T-cell (primary cell): Measurements from ENCODE around the gene NPR3. TPM values are rescaled to one million over a fixed set of nuclear protein-coding genes. Genes with fewer than 3 reads are reported as not detected.

Experiments
- ATAC-seq, 4 experiments: fragments of 200-7000 bp in 3 of 4; fragments of 150-1000 bp in 1 of 4; cut with Tn5 transposase; replicated peaks in 1 of 4; 1 replicate in 3 of 4; 2 replicates in 1 of 4; pipeline ENCODE4 v1.10.0; 2021; ENCODE audit warnings: moderate library complexity in 3 of 4, mild to moderate bottlenecking in 2 of 4, moderate number of reproducible peaks in 1 of 4
- CTCF ChIA-PET, 2 donors: fragments of 300-600 bp; sonication (Branson Sonifier 250); formaldehyde crosslinking; loops; one replicate each; lab custom pipeline; 2022; ENCODE audit warnings: antibody characterized with exemption in 2 of 2; lab: Charles Lee
- POLR2A ChIA-PET, 2 donors: fragments of 300-600 bp; sonication (Branson Sonifier 250); formaldehyde crosslinking; loops; one replicate each; lab custom pipeline; 2022; ENCODE audit warnings: antibody characterized with exemption in 2 of 2; lab: Charles Lee
- DNase-seq, 35 experiments: peaks; one replicate each; pipeline versions ENCODE4 v3.0.0 to v3.0.0-alpha.2; 2013 to 2023
- H3K27ac ChIP-seq: one replicate; pipeline ENCODE4 v1.5.1; 2013; ENCODE audit warnings: low read length
- H3K27me3 ChIP-seq, 2 experiments: replicated peaks in 1 of 2; 1 replicate in 1 of 2; 2 replicates in 1 of 2; pipeline versions ENCODE4 v1.6.1 to v1.7.0; 2013; ENCODE audit warnings: low read length in 1 of 2, mixed read lengths in 1 of 2; ENCODE audit not compliant: control insufficient read depth in 2 of 2, insufficient read depth in 2 of 2; ENCODE audit errors: extremely low read depth in 1 of 2
- H3K36me3 ChIP-seq, 2 donors: 1 replicate in 1 of 2; 2 replicates in 1 of 2; pipeline versions ENCODE4 v1.6.1 to v1.7.0; 2013; ENCODE audit warnings: low read length in 1 of 2; ENCODE audit not compliant: control insufficient read depth in 2 of 2, insufficient read depth in 1 of 2; ENCODE audit errors: extremely low read depth in 1 of 2
- H3K4me1 ChIP-seq, 2 experiments: 1 replicate in 1 of 2; 2 replicates in 1 of 2; pipeline versions ENCODE4 v1.6.1 to v1.7.0; 2013; ENCODE audit warnings: low read length in 2 of 2, mixed read lengths in 1 of 2; ENCODE audit not compliant: insufficient read depth in 2 of 2, control insufficient read depth in 1 of 2; ENCODE audit errors: extremely low read depth in 1 of 2
- H3K4me3 ChIP-seq, 2 donors: 1 replicate in 1 of 2; 2 replicates in 1 of 2; pipeline versions ENCODE4 v1.5.1 to v1.7.0; 2013; ENCODE audit warnings: mild to moderate bottlenecking in 2 of 2, low read length in 1 of 2, moderate library complexity in 1 of 2; ENCODE audit not compliant: control insufficient read depth in 1 of 2; ENCODE audit errors: extremely low read depth in 1 of 2
- H3K9me3 ChIP-seq: 2 replicates; pipeline ENCODE4 v1.7.0; 2013
- H3K27ac Mint-ChIP-seq, 2 donors: one replicate each; pipeline ENCODE4 v1.8.0; 2020 to 2021; ENCODE audit warnings: mild to moderate bottlenecking in 2 of 2, mixed read lengths in 2 of 2
- H3K27me3 Mint-ChIP-seq, 2 donors: one replicate each; pipeline ENCODE4 v1.8.0; 2021 to 2022; ENCODE audit warnings: mixed read lengths in 2 of 2
- H3K36me3 Mint-ChIP-seq: one replicate; pipeline ENCODE4 v1.8.0; 2021; ENCODE audit warnings: mixed read lengths
- H3K4me1 Mint-ChIP-seq, 3 donors: one replicate each; pipeline ENCODE4 v1.8.0; 2020 to 2022; ENCODE audit warnings: mixed read lengths in 3 of 3, mild to moderate bottlenecking in 1 of 3
- H3K4me3 Mint-ChIP-seq, 3 donors: one replicate each; pipeline ENCODE4 v1.8.0; 2020 to 2022; ENCODE audit warnings: mild to moderate bottlenecking in 3 of 3, mixed read lengths in 3 of 3, moderate library complexity in 3 of 3
- H3K9me3 Mint-ChIP-seq, 3 donors: one replicate each; pipeline ENCODE4 v1.8.0; 2020 to 2022; ENCODE audit warnings: mixed read lengths in 3 of 3
- WGBS: methylation state at CpG from one replicate; pipeline ENCODE4 v1.1.5; 2013; ENCODE audit warnings: missing lambda C conversion rate; ENCODE audit not compliant: insufficient coverage; 5-methylcytosine and 5-hydroxymethylcytosine counted together
- total RNA-seq, 35 experiments: library from RNA in 6 of 35; stranded (reverse) in 6 of 35; fragments of 120-200 nt in 1 of 35; gene quantifications; one replicate each; pipeline versions ENCODE4 v1.2.1 to v1.2.4 and lab custom pipeline; 2013 to 2026

The NPR3 gene
- total RNA-seq, 5 donors from 2014 or later (not counting 1 experiment from before 2014, with no cell fraction given) = 0.28 to 0.83 (median 0.54) TPM

DNA sequence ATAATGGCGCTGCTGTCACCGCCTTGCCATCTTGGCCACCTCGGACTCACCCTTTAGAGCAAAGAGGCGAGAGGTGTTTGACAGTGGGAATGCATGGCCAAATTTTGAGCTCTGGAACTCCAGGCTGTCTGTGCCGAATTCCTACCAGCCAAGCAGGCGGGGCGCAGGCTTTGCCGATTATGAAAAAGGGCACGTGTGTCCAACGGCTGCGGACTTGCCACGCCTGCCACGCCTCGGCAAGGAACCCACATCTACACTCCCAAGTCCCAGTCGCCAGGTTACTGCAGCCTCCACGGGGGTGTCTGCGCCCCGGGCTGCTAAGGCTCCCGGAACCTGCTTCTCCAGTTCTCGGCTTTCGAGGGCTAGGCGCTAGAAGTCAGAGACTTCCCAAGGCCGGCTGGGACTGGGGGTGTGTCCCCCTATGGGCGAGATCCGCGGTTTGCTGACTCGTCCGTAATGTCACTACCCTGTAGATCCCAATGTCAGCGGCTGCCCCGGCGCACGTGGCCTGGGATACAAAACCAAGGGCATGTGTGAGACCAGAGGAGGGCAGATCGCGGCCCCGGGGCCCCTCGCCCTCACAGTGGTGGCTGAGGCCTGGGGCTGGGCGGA lies 2.8 kb downstream of the NPR3 start:
- Mint-ChIP-seq H3K36me3 (no peaks in the 10 kb centered on the region), H3K27me3 (peaks cover 51 to 73% of the 10 kb centered on the region in 2 donors), H3K4me1 (peaks cover 28 to 34% (median 33%) of the 10 kb centered on the region in 3 donors), H3K27ac (no peak overlapping the region), H3K4me3 (no peak overlapping the region), H3K9me3 (peaks cover 0 to 2% (median 2%) of the 10 kb centered on the region in 3 donors)
- DNase-seq (no peak), ATAC-seq (no peak)
- Histone ChIP-seq H3K36me3 (no peaks in the 10 kb centered on the region), H3K4me3 (no peak overlapping the region), H3K27ac (no peak overlapping the region), H3K9me3 (no peaks in the 10 kb centered on the region), H3K4me1 (peaks cover 2 to 17% of the 10 kb centered on the region in 2 experiments), H3K27me3 (peaks cover 0 to 48% of the 10 kb centered on the region in 2 experiments)
- ChIA-PET CTCF (no interaction called here), POLR2A (no interaction called here)
- 4% methylated on average over 35 of the region's 37 CpGs for WGBS

DNA sequence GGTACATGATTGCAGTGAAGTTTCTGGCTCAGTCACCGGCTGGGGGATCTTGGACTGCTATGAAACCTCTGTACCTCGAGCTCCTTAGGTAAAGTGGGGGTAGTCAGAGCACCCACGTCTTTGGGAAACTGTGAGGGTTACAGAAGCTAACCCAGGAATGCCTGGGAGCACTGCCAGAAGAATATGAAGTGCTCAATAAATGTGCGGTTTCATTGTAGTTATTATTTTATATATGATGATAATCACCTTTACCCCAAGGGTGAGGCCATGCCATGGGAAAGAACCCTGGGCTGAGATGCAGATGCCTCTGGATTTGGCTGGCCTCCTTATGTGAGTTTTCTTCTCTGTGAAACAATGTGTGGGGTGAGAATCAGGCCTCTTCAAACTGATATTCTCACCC lies 3.7 kb downstream of the NPR3 start:
- Histone ChIP-seq H3K4me1 (peaks cover 1 to 14% of the 10 kb centered on the region in 2 experiments), H3K9me3 (no peaks in the 10 kb centered on the region), H3K4me3 (no peak overlapping the region), H3K27ac (no peak overlapping the region), H3K27me3 (peaks cover 0 to 41% of the 10 kb centered on the region in 2 experiments), H3K36me3 (no peaks in the 10 kb centered on the region)
- peaks cover 47 to 66% of the 10 kb centered on the region in 2 donors for H3K27me3 Mint-ChIP-seq
- ChIA-PET POLR2A (no interaction called here), CTCF (interaction anchor here in 1 of 2 donors (0.5 to 0.7 kb wide), 2 partner anchors 25 to 304 kb away, joined by 3 read pairs; no protein-coding TSS in a partner anchor)
- H3K9me3 Mint-ChIP-seq = peaks cover 4 to 12% (median 9%) of the 10 kb centered on the region in 3 donors
- peaks cover 3% of the 10 kb centered on the region for H3K36me3 Mint-ChIP-seq
- 21% methylated on average over 2 of the region's 4 CpGs for WGBS
- H3K4me1 Mint-ChIP-seq = peaks cover 18 to 25% (median 25%) of the 10 kb centered on the region in 3 donors
- no peak overlapping the region for H3K4me3 Mint-ChIP-seq
- no peak for ATAC-seq
- DNase-seq = no peak
- H3K27ac Mint-ChIP-seq = no peak overlapping the region

DNA sequence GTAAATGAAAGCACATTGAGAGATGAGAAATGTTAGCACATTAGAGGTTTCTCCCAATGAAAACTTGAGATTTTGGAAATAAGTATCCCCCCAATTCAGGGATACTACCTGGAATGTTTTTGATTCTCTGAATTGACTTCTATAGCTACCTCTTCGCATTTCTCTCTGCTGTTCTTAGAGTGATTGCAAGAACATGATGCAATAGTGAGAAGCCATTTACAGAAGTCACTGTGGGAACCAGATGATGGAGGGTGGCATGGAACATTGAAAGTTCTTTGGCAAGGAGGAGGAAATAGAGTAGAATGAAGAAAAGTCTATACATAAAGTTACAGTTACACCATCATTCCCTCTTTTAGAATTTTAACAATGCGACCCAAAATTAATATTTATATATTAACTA lies 9.2 kb downstream of the NPR3 start:
- Histone ChIP-seq H3K4me3 (no peak overlapping the region), H3K9me3 (no peaks in the 10 kb centered on the region), H3K36me3 (no peaks in the 10 kb centered on the region), H3K27ac (no peak overlapping the region), H3K4me1 (no peaks in the 10 kb centered on the region), H3K27me3 (peaks cover 0 to 3% of the 10 kb centered on the region in 2 experiments)
- Mint-ChIP-seq H3K27ac (no peak overlapping the region), H3K9me3 (peaks cover 8 to 12% (median 9%) of the 10 kb centered on the region in 3 donors), H3K27me3 (peaks cover 20 to 27% of the 10 kb centered on the region in 2 donors), H3K4me3 (no peak overlapping the region), H3K36me3 (peaks cover 3% of the 10 kb centered on the region), H3K4me1 (no peaks in the 10 kb centered on the region)
- DNase-seq (no peak), ATAC-seq (no peak)
- ChIA-PET POLR2A (no interaction called here), CTCF (no interaction called here)
- no CpG with 5 or more reads among the region's 2 CpGs for WGBS

DNA sequence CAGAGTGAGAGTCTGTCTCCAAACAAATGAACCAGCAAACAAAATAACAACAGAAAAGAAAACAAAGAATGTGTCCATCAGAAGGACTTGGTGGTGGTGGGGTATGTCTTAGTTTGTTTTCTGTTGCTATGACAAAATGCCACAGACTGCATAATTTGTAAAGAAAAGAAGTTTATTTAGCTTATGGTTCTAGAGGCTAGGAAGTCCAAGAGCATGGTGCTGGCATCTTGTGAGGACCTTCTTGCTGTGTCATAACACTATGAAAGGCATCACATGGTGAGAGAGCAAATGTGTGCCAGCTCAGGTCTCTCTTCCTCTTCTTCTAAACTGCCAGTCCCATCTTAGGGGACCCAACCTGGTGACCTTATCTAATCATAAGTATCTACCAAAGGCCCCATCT lies 10.5 kb downstream of the NPR3 start:
- Mint-ChIP-seq H3K27me3 (peaks cover 19 to 22% of the 10 kb centered on the region in 2 donors), H3K36me3 (peaks cover 3% of the 10 kb centered on the region), H3K9me3 (peaks cover 8 to 12% (median 9%) of the 10 kb centered on the region in 3 donors), H3K27ac (no peak overlapping the region), H3K4me3 (no peak overlapping the region), H3K4me1 (peaks cover 5 to 7% (median 7%) of the 10 kb centered on the region in 3 donors)
- Histone ChIP-seq H3K27ac (no peak overlapping the region), H3K27me3 (peaks cover 0 to 3% of the 10 kb centered on the region in 2 experiments), H3K4me3 (no peak overlapping the region), H3K4me1 (no peaks in the 10 kb centered on the region), H3K36me3 (no peaks in the 10 kb centered on the region), H3K9me3 (no peaks in the 10 kb centered on the region)
- ATAC-seq = no peak
- POLR2A ChIA-PET = no interaction called here
- CTCF ChIA-PET = no interaction called here
- no peak for DNase-seq

DNA sequence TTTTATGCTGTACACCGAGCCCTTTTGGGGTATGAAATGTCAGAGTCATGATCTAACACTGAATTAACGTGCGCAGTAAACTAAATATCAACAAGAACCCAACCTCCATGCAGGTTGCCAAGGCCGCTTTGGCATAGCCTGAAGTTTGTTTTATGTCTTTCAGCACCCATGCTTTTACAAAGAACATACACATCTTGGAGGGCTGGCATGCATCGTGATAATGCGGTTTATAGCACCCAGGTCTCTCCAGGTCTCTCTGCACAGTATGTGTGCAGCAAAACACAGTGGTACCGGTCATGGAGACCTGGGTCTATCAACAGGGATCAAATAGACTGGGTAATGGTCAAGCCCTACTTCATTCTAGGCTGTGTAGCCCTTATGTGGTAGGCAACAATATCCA lies 11.8 kb downstream of the NPR3 start:
- WGBS = 90% methylated on average over 6 of the region's 7 CpGs
- DNase-seq = no peak
- H3K36me3 Mint-ChIP-seq = peaks cover 3% of the 10 kb centered on the region
- ATAC-seq = no peak
- H3K27ac Mint-ChIP-seq = no peak overlapping the region
- no peaks in the 10 kb centered on the region for H3K4me1 ChIP-seq
- ChIA-PET POLR2A (no interaction called here), CTCF (no interaction called here)
- peaks cover 5 to 7% (median 7%) of the 10 kb centered on the region in 3 donors for H3K4me1 Mint-ChIP-seq
- H3K4me3 ChIP-seq = no peak overlapping the region
- no peak overlapping the region for H3K4me3 Mint-ChIP-seq
- H3K27ac ChIP-seq = no peak overlapping the region
- H3K27me3 Mint-ChIP-seq = peaks cover 10 to 15% of the 10 kb centered on the region in 2 donors
- H3K27me3 ChIP-seq = peaks cover 0 to 6% of the 10 kb centered on the region in 2 experiments
- H3K36me3 ChIP-seq = no peaks in the 10 kb centered on the region
- peaks cover 8 to 12% (median 10%) of the 10 kb centered on the region in 3 donors for H3K9me3 Mint-ChIP-seq
- H3K9me3 ChIP-seq = no peaks in the 10 kb centered on the region

DNA sequence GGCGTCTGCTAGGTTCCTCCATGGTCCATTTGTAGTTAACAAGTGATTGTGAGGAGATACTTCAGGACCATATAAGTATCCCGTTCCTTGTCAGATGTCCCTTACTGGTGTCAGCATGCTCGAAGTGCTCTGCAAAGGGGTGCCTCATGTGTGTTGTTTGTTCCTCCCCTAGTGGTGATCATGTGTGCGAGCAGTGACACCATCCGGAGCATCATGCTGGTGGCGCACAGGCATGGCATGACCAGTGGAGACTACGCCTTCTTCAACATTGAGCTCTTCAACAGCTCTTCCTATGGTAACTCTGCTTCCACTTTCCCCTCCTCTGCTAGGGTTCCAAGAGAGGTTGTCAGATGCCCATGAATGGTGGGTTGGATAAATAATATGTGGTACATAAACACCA lies 13.4 kb downstream of the NPR3 start:
- CTCF ChIA-PET = no interaction called here
- peaks cover 2% of the 10 kb centered on the region for H3K36me3 Mint-ChIP-seq
- H3K27me3 Mint-ChIP-seq = peaks cover 9 to 16% of the 10 kb centered on the region in 2 donors

More for the DNA sequence above, 13.4 kb downstream of the NPR3 start:
- Mint-ChIP-seq H3K27ac (no peak overlapping the region), H3K9me3 (peaks cover 3 to 7% (median 4%) of the 10 kb centered on the region in 3 donors), H3K4me3 (no peak overlapping the region), H3K4me1 (peaks cover 5 to 7% (median 7%) of the 10 kb centered on the region in 3 donors)
- Histone ChIP-seq H3K4me3 (no peak overlapping the region), H3K27me3 (peaks cover 0 to 6% of the 10 kb centered on the region in 2 experiments), H3K27ac (no peak overlapping the region), H3K4me1 (no peaks in the 10 kb centered on the region), H3K36me3 (no peaks in the 10 kb centered on the region), H3K9me3 (no peaks in the 10 kb centered on the region)
- WGBS = 67% methylated on average over 3 of the region's 7 CpGs
- DNase-seq (no peak), ATAC-seq (no peak)
- POLR2A ChIA-PET = no interaction called here
